ENCODE results near the gene RASSF9. TPM values are rescaled to one million over a fixed set of nuclear protein-coding genes. Genes with fewer than 3 reads are reported as not detected.

RASSF9 gene
- total and polyA plus RNA-seq, 9 of the 15 experiments (the other 6 are each of a cell fraction or from before 2014, with no cell fraction given): not detected

DNA sequence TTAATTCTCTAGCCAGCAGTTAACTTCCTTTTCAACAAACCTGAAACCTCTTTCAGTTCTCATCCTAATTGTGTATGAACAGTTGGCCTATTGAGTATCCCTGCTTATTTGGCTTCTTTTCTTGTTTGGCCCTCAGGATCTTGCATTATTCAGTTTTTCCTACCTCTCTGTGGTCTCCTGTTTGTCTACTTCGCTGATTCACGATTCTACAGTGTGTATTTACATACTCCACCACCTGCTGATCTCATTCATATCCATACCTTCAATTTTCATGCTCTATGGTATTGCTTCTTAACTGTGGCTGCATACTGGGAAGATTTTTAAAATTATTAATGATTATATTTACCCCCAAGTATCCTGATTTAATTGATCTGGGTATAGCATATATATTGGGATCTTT lies 56.4 kb downstream of the RASSF9 start (continued):
- TF ChIP-seq ZNF586 (CRISPR knock-in tag; conservative IDR thresholded peaks at IDR 0.05) (no peak), DNMT1 (IDR thresholded peaks at IDR 0.05) (no peak), ZBTB1 (CRISPR knock-in tag; IDR thresholded peaks at IDR 0.05; ENCODE audit: borderline replicate concordance, low read depth) (no peak)
- TF ChIP-seq, protein P1, sequence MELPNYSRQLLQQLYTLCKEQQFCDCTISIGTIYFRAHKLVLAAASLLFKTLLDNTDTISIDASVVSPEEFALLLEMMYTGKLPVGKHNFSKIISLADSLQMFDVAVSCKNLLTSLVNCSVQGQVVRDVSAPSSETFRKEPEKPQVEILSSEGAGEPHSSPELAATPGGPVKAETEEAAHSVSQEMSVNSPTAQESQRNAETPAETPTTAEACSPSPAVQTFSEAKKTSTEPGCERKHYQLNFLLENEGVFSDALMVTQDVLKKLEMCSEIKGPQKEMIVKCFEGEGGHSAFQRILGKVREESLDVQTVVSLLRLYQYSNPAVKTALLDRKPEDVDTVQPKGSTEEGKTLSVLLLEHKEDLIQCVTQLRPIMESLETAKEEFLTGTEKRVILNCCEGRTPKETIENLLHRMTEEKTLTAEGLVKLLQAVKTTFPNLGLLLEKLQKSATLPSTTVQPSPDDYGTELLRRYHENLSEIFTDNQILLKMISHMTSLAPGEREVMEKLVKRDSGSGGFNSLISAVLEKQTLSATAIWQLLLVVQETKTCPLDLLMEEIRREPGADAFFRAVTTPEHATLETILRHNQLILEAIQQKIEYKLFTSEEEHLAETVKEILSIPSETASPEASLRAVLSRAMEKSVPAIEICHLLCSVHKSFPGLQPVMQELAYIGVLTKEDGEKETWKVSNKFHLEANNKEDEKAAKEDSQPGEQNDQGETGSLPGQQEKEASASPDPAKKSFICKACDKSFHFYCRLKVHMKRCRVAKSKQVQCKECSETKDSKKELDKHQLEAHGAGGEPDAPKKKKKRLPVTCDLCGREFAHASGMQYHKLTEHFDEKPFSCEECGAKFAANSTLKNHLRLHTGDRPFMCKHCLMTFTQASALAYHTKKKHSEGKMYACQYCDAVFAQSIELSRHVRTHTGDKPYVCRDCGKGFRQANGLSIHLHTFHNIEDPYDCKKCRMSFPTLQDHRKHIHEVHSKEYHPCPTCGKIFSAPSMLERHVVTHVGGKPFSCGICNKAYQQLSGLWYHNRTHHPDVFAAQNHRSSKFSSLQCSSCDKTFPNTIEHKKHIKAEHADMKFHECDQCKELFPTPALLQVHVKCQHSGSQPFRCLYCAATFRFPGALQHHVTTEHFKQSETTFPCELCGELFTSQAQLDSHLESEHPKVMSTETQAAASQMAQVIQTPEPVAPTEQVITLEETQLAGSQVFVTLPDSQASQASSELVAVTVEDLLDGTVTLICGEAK (IDR thresholded peaks at IDR 0.05): no peak
- TF ChIP-seq, protein P1 (CRISPR knock-in tag; IDR thresholded peaks at IDR 0.05): no peak

Data from K562 (cell line).